Sigmoid colon (tissue), 4 donors: Measurements from ENCODE around the gene EPAS1.

ENCODE experiments used
- POLR2A ChIP-seq, 2 donors: fragments of 450-650 bp; IDR thresholded peaks; one replicate each; pipeline ENCODE4 v1.6.1; 2016; ENCODE audit warnings: antibody characterized with exemption in 2 of 2, mild to moderate bottlenecking in 2 of 2, moderate library complexity in 2 of 2
- POLR2AphosphoS5 ChIP-seq, 4 donors: sonication (generic); formaldehyde crosslinking; IDR thresholded peaks; one replicate each; pipeline ENCODE4 v1.6.1; 2017; ENCODE audit warnings: antibody characterized with exemption in 4 of 4
- TF ChIP-seq, protein P1 (sequence below), 4 experiments: fragments of 450-650 bp in 3 of 4; fragments of 200-600 bp in 1 of 4; IDR thresholded peaks; one replicate each; pipeline ENCODE4 v1.5.1; 2016 to 2019; ENCODE audit warnings: antibody characterized with exemption in 4 of 4, mild to moderate bottlenecking in 3 of 4, moderate library complexity in 2 of 4

DNA sequence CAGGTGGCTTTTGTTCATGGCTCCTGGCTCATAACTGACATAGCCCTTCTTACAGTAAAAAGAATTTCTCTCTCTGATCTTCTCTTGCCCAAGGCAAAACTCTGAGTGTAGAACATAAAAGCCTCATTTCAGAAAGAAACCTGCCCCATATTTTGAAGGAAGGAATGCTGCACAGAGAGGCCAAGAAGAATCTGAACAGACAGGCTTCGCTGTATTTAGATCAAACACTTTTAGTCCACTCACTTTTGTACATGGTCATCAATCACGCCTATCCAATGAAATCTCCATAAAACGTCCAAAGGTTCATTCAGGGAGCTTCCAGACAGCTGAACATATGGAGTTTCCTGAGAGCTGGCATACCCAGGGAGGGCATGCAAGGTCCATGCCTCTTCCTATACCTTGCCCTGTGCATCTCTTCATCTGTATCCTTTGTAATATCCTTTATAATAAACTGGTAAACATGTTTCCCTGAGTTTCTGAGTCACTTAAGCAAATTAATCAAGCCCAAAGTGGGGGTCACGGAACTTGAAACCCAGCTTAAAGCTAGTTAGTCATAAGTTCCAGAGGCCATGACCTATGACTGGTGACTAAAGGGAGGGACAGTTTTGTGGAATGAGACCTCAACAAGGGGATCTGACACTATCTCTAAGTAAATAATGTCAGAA is 119.7 kb downstream of the EPAS1 start:
- no peak for TF ChIP-seq POLR2AphosphoS5 (IDR thresholded peaks at IDR 0.05)
- TF ChIP-seq, protein P1, sequence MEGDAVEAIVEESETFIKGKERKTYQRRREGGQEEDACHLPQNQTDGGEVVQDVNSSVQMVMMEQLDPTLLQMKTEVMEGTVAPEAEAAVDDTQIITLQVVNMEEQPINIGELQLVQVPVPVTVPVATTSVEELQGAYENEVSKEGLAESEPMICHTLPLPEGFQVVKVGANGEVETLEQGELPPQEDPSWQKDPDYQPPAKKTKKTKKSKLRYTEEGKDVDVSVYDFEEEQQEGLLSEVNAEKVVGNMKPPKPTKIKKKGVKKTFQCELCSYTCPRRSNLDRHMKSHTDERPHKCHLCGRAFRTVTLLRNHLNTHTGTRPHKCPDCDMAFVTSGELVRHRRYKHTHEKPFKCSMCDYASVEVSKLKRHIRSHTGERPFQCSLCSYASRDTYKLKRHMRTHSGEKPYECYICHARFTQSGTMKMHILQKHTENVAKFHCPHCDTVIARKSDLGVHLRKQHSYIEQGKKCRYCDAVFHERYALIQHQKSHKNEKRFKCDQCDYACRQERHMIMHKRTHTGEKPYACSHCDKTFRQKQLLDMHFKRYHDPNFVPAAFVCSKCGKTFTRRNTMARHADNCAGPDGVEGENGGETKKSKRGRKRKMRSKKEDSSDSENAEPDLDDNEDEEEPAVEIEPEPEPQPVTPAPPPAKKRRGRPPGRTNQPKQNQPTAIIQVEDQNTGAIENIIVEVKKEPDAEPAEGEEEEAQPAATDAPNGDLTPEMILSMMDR (IDR thresholded peaks at IDR 0.05) = no peak
- TF ChIP-seq POLR2A (IDR thresholded peaks at IDR 0.05) = no peak
